Prostate gland (tissue), 2 donors: ENCODE results near the gene MCC.

Experiments used
- CTCF ChIP-seq, 4 experiments: fragments of 200-600 bp in 2 of 4; fragments of 450-650 bp in 2 of 4; sonication (generic) in 2 of 4; IDR thresholded peaks; 1 replicate in 3 of 4; 2 replicates in 1 of 4; pipeline ENCODE4 v1.5.1; 2016 to 2019; ENCODE audit warnings: antibody characterized with exemption in 4 of 4, mild to moderate bottlenecking in 2 of 4, moderate library complexity in 2 of 4
- POLR2A ChIP-seq: fragments of 450-650 bp; IDR thresholded peaks from one replicate; pipeline ENCODE4 v1.6.1; 2016; ENCODE audit warnings: antibody characterized with exemption, mild to moderate bottlenecking

GRCh38 chr5:113347572-113347971 is 140.7 kb downstream of the MCC start:
- no peak for TF ChIP-seq CTCF (IDR thresholded peaks at IDR 0.05)
- no peak for TF ChIP-seq POLR2A
